SK-N-SH (cell line): ENCODE measurements around the gene TDP2. TPM values are rescaled to one million over a fixed set of nuclear protein-coding genes. Genes with fewer than 3 reads are reported as not detected.

ENCODE experiments used
- CTCF ChIA-PET: fragments of 300-600, 350-600 bp; formaldehyde crosslinking; extraction: SDS; loops from one replicate; lab custom pipeline; 2021; lab: Yijun Ruan, JAX
- POLR2A ChIA-PET: fragments of 350-600 bp; sonication (Branson Sonifier 250); formaldehyde crosslinking; extraction: SDS; loops from one replicate; lab custom pipeline; 2020; ENCODE audit warnings: antibody characterized with exemption, inconsistent platforms; lab: Yijun Ruan, JAX
- DNase-seq: peaks from one replicate; pipeline ENCODE4 v3.0.0; 2012
- H2AFZ ChIP-seq: fragments of 200-600 bp; sonication (generic); 2 replicates; pipeline ENCODE4 v1.8.1; 2016; ENCODE audit warnings: antibody characterized with exemption, mild to moderate bottlenecking, low read depth
- H3F3A ChIP-seq: fragments of 200-600 bp; sonication (generic); replicated peaks from 2 replicates; pipeline ENCODE3; 2016; ENCODE audit warnings: antibody characterized with exemption, mild to moderate bottlenecking; ENCODE audit not compliant: insufficient read depth
- H3K27ac ChIP-seq, 2 experiments: fragments of 200-500 bp in 1 of 2; fragments of 200-600 bp in 1 of 2; sonication (Bioruptor generic) in 1 of 2; sonication (generic), shearing (Covaris generic) in 1 of 2; 2 replicates each; pipeline versions ENCODE4 v1.5.1 to v1.6.1; 2014 to 2016; ENCODE audit warnings: low read depth in 2 of 2, inconsistent platforms in 1 of 2, low read length in 1 of 2, mild to moderate bottlenecking in 1 of 2, mixed read lengths in 1 of 2
- H3K27me3 ChIP-seq: fragments of 200-600 bp; sonication (generic), shearing (Covaris generic); 2 replicates; pipeline ENCODE4 v1.6.1; 2016; ENCODE audit warnings: mixed run types; ENCODE audit not compliant: insufficient read depth
- H3K36me3 ChIP-seq, 2 experiments: fragments of 200-500 bp in 1 of 2; fragments of 200-600 bp in 1 of 2; sonication (Bioruptor generic) in 1 of 2; sonication (generic) in 1 of 2; replicated peaks in 1 of 2; 2 replicates each; pipeline versions ENCODE3 to v1.5.1; 2014 to 2016; ENCODE audit warnings: low read length in 1 of 2, mild to moderate bottlenecking in 1 of 2; ENCODE audit not compliant: insufficient read depth in 2 of 2, control insufficient read depth in 1 of 2
- H3K4me1 ChIP-seq, 2 experiments: fragments of 200-500 bp in 1 of 2; fragments of 200-600 bp in 1 of 2; sonication (Bioruptor generic) in 1 of 2; sonication (generic), shearing (Covaris generic) in 1 of 2; 2 replicates each; pipeline versions ENCODE4 v1.5.1 to v1.6.1; 2014 to 2016; ENCODE audit warnings: low read depth in 1 of 2, low read length in 1 of 2, mixed run types in 1 of 2; ENCODE audit not compliant: insufficient read depth in 2 of 2, control insufficient read depth in 1 of 2
- H3K4me2 ChIP-seq: fragments of 200-600 bp; sonication (generic), shearing (Covaris generic); 2 replicates; pipeline ENCODE4 v1.6.1; 2017; ENCODE audit warnings: mixed run types
- H3K4me3 ChIP-seq, 2 experiments: fragments of 200-500 bp in 1 of 2; fragments of 200-600 bp in 1 of 2; sonication (Bioruptor generic) in 1 of 2; sonication (generic), shearing (Covaris generic) in 1 of 2; 2 replicates each; pipeline versions ENCODE4 v1.5.1 to v1.8.1; 2014 to 2016; ENCODE audit warnings: low read depth in 2 of 2, inconsistent platforms in 1 of 2, low read length in 1 of 2, mild to moderate bottlenecking in 1 of 2, mixed read lengths in 1 of 2, moderate library complexity in 1 of 2
- H3K79me2 ChIP-seq: fragments of 200-600 bp; sonication (generic); 2 replicates; pipeline ENCODE4 v1.8.1; 2017; ENCODE audit warnings: mild to moderate bottlenecking; ENCODE audit not compliant: insufficient read depth
- H3K9ac ChIP-seq: fragments of 200-600 bp; sonication (generic); 2 replicates; pipeline ENCODE4 v1.6.1; 2017; ENCODE audit warnings: mixed run types
- H3K9me2 ChIP-seq: fragments of 200-600 bp; sonication (generic); 2 replicates; pipeline ENCODE4 v1.6.1; 2017; ENCODE audit warnings: mixed run types
- H3K9me3 ChIP-seq: fragments of 200-600 bp; sonication (generic); 2 replicates; pipeline ENCODE4 v1.6.1; 2017; ENCODE audit warnings: mixed run types, mild to moderate bottlenecking, moderate library complexity
- H4K20me1 ChIP-seq: fragments of 200-600 bp; sonication (generic); 2 replicates; pipeline ENCODE4 v1.6.1; 2017; ENCODE audit warnings: mild to moderate bottlenecking, mixed run types; ENCODE audit not compliant: insufficient read depth
- ELF1 ChIP-seq: IDR thresholded peaks from 2 replicates; pipeline ENCODE4 v1.4.0; 2012
- EZH2phosphoT487 ChIP-seq: fragments of 200-600 bp; sonication (generic); IDR thresholded peaks from 2 replicates; pipeline ENCODE4 v1.6.1; 2017; ENCODE audit warnings: low read depth, mixed run types, mild to moderate bottlenecking, antibody characterized with exemption, moderate library complexity, borderline replicate concordance
- FOXM1 ChIP-seq: IDR thresholded peaks from 2 replicates; pipeline ENCODE4 v1.4.0; 2012; ENCODE audit warnings: low read depth, mild to moderate bottlenecking
- GABPA ChIP-seq: IDR thresholded peaks from 2 replicates; pipeline ENCODE4 v1.4.0; 2012; ENCODE audit warnings: low read depth, mild to moderate bottlenecking
- GATA2 ChIP-seq: sonication (generic); formaldehyde crosslinking; IDR thresholded peaks from 2 replicates; pipeline ENCODE4 v1.5.0; 2020; ENCODE audit warnings: mild to moderate bottlenecking, missing genetic modification reagents
- JUND ChIP-seq: IDR thresholded peaks from 2 replicates; pipeline ENCODE4 v1.4.0; 2012
- MXI1 ChIP-seq: IDR thresholded peaks from 2 replicates; pipeline ENCODE4 v1.6.1; 2012; ENCODE audit warnings: mild to moderate bottlenecking, low read depth, low read length, improper control_type of control experiment
- NRF1 ChIP-seq: IDR thresholded peaks from 2 replicates; pipeline ENCODE4 v1.6.1; 2012; ENCODE audit warnings: low read depth, mild to moderate bottlenecking, low read length
- PBX3 ChIP-seq: IDR thresholded peaks from 2 replicates; pipeline ENCODE4; 2012
- POLR2AphosphoS5 ChIP-seq: IDR thresholded peaks from 2 replicates; pipeline ENCODE4 v1.6.1; 2012; ENCODE audit warnings: low read depth, low read length
- TEAD4 ChIP-seq: IDR thresholded peaks from 2 replicates; pipeline ENCODE4 v1.4.0; 2012; ENCODE audit warnings: mild to moderate bottlenecking, borderline replicate concordance; ENCODE audit not compliant: insufficient read depth
- WGBS: methylation state at CpG from one replicate; pipeline ENCODE4 v1.1.6; 2017; ENCODE audit warnings: low lambda C conversion rate; 5-methylcytosine and 5-hydroxymethylcytosine counted together
- polyA plus RNA-seq, 3 experiments: library from polyadenylated mRNA; depleted of rRNA; stranded (reverse); fragments of >200 nt; gene quantifications; 2 replicates each; pipeline ENCODE4 v1.2.3, GENCODE V29; 2012
- TF ChIP-seq, protein P1 (sequence below): IDR thresholded peaks from 2 replicates; pipeline ENCODE4 v1.4.0; 2012; ENCODE audit warnings: low read depth, borderline replicate concordance
- TF ChIP-seq, protein P2 (sequence below): fragments of 200-600 bp; sonication (generic); IDR thresholded peaks from 2 replicates; pipeline ENCODE4 v1.6.1; 2017; ENCODE audit warnings: antibody characterized with exemption, mild to moderate bottlenecking, moderate library complexity
- TF ChIP-seq, protein P3 (sequence below): IDR thresholded peaks from 2 replicates; pipeline ENCODE4 v1.4.0; 2012; ENCODE audit warnings: low read depth, borderline replicate concordance

Gene TDP2
- polyA plus RNA-seq, 1 of the 3 experiments (the other 2 are of a cell fraction), result 20.0 TPM

- POLR2A ChIA-PET, result no interaction called here
- no peak for TF ChIP-seq GABPA
- TF ChIP-seq, protein P1, sequence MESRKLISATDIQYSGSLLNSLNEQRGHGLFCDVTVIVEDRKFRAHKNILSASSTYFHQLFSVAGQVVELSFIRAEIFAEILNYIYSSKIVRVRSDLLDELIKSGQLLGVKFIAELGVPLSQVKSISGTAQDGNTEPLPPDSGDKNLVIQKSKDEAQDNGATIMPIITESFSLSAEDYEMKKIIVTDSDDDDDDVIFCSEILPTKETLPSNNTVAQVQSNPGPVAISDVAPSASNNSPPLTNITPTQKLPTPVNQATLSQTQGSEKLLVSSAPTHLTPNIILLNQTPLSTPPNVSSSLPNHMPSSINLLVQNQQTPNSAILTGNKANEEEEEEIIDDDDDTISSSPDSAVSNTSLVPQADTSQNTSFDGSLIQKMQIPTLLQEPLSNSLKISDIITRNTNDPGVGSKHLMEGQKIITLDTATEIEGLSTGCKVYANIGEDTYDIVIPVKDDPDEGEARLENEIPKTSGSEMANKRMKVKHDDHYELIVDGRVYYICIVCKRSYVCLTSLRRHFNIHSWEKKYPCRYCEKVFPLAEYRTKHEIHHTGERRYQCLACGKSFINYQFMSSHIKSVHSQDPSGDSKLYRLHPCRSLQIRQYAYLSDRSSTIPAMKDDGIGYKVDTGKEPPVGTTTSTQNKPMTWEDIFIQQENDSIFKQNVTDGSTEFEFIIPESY, result no peak
- no peak for TF ChIP-seq NRF1
- TF ChIP-seq MXI1, result no peak
- no peak for TF ChIP-seq JUND
- no peak for TF ChIP-seq PBX3
- no peak for TF ChIP-seq TEAD4
- TF ChIP-seq EZH2phosphoT487, result no peak
- no peak for TF ChIP-seq POLR2AphosphoS5
- no peak for TF ChIP-seq ELF1
- TF ChIP-seq, all 33 proteins: peak for 0
- 72% methylated on average over 7 of the region's 7 CpGs for WGBS
- DNase-seq, result no peak
- H3K9ac ChIP-seq, result no peak overlapping the region
- CTCF ChIA-PET, result interaction anchor here (2.8 kb wide), 1 partner anchor 33 kb away, joined by 13 read pairs; no protein-coding TSS in a partner anchor
- no peaks in the 10 kb centered on the region for H3K27me3 ChIP-seq
- no peaks in the 10 kb centered on the region for H3K9me2 ChIP-seq
- no peak overlapping the region for H3K4me2 ChIP-seq
- H3K4me1 ChIP-seq, result no peaks in the 10 kb centered on the region
- no peak overlapping the region for H3K27ac ChIP-seq
- no peaks in the 10 kb centered on the region for H4K20me1 ChIP-seq
- no peaks in the 10 kb centered on the region for H3F3A ChIP-seq
- no peaks in the 10 kb centered on the region for H3K9me3 ChIP-seq
- H3K79me2 ChIP-seq, result no peaks in the 10 kb centered on the region
- H3K4me3 ChIP-seq, result no peak overlapping the region
- no peaks in the 10 kb centered on the region for H3K36me3 ChIP-seq
- H2AFZ ChIP-seq, result no peak overlapping the region
Measured at GRCh38 chr6:24614043-24614420, 52.7 kb downstream of the TDP2 start.

DNA sequence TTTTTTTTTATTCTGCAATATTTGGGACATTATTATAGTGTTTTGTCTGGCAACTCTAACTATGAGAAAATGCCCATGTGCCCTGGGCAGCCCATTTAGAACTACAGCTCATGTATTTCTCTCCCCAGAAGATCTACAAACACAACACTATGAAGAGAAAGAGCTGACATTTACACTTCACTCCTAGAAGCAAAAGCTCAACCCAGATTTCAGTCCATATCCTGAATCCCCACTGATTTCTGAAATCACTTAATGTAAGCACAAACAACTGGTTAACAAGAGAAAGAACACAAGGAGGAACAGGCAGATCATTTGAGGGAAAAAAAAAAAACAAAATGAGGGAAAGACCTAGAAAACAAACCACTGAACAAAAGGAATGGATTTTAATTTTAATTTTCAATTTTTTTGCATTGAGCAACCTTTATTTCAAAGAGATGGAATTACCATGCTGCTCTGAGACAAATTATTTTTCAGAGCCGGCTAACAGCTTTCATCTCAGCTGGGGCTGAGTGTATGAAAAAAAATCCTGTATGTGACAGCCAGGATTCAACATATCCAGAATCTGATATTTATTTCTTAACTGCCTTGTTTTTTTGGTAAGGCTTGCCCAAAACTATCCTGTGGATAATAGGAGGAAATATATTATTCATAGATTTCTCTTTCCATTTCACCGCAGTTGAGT is 53.2 kb downstream of the TDP2 start:
- no peak for TF ChIP-seq GABPA
- TF ChIP-seq GATA2 (CRISPR knock-in tag), result no peak
- no peak for TF ChIP-seq TEAD4
- no peak for TF ChIP-seq FOXM1
- TF ChIP-seq, protein P2, sequence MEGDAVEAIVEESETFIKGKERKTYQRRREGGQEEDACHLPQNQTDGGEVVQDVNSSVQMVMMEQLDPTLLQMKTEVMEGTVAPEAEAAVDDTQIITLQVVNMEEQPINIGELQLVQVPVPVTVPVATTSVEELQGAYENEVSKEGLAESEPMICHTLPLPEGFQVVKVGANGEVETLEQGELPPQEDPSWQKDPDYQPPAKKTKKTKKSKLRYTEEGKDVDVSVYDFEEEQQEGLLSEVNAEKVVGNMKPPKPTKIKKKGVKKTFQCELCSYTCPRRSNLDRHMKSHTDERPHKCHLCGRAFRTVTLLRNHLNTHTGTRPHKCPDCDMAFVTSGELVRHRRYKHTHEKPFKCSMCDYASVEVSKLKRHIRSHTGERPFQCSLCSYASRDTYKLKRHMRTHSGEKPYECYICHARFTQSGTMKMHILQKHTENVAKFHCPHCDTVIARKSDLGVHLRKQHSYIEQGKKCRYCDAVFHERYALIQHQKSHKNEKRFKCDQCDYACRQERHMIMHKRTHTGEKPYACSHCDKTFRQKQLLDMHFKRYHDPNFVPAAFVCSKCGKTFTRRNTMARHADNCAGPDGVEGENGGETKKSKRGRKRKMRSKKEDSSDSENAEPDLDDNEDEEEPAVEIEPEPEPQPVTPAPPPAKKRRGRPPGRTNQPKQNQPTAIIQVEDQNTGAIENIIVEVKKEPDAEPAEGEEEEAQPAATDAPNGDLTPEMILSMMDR, result no peak
- TF ChIP-seq, protein P3, sequence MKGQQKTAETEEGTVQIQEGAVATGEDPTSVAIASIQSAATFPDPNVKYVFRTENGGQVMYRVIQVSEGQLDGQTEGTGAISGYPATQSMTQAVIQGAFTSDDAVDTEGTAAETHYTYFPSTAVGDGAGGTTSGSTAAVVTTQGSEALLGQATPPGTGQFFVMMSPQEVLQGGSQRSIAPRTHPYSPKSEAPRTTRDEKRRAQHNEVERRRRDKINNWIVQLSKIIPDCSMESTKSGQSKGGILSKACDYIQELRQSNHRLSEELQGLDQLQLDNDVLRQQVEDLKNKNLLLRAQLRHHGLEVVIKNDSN, result no peak
- Histone ChIP-seq H3K9me2 (no peaks in the 10 kb centered on the region), H3K27ac (no peak overlapping the region), H3K9me3 (no peaks in the 10 kb centered on the region), H3K79me2 (no peaks in the 10 kb centered on the region), H3K4me1 (no peaks in the 10 kb centered on the region), H3K9ac (no peak overlapping the region), H3K4me2 (no peak overlapping the region), H3K36me3 (no peaks in the 10 kb centered on the region), H3F3A (no peaks in the 10 kb centered on the region), H3K27me3 (no peaks in the 10 kb centered on the region), H2AFZ (no peak overlapping the region), H3K4me3 (no peak overlapping the region), H4K20me1 (no peaks in the 10 kb centered on the region)
- ChIA-PET CTCF (interaction anchor here (2.8 kb wide), 1 partner anchor 33 kb away, joined by 13 read pairs; no protein-coding TSS in a partner anchor), POLR2A (no interaction called here)
- no peak for DNase-seq
- 90% methylated on average over 2 of the region's 2 CpGs for WGBS
